ENCODE results near the gene HCLS1.
"Not testable (repeated sequence)": the region's sequence is repeated elsewhere in the genome, so short reads cannot be mapped to it uniquely, and the experiment has no call there.

Gene HCLS1

DNA sequence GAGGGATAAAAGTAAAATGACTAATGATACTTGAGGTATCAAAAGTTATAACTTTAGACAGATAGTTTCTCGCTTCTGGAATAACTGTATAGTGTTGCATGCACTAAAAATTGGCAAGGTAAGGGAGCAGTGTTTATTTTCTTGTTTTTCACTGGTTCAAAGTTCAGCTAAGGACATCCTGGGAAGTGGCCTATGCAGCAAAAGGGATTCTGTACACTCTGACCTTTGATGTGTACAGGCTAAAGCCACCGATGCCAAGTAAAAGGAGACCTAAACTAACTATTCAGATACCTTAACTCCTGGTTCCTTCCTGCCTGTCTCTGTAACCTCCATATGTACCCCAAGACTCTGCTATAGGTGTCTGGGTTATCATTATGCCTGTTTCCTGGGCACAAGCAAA is 65.9 kb downstream of the HCLS1 start:
- no peak for DNase-seq

DNA sequence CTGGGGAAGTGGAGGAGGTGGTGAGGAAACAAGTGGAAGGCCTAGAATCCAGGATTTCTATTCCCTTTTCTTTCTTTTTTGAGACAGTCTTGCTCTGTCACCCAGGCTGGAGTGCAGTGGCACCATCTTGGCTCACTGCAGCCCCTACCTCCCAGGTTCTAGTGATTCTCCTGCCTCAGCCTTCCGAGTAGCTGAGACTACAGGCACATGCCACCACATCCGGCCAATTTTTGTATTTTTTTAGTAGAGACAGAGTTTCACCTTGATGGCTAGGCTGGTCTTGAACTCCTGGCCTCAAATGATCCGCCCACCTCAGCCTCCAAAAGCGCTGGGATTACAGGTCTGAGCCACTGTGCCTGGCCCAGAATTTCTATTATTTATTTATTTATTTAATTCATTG is 66.9 kb downstream of the HCLS1 start:
- DNase-seq, result not testable (repeated sequence)

DNA sequence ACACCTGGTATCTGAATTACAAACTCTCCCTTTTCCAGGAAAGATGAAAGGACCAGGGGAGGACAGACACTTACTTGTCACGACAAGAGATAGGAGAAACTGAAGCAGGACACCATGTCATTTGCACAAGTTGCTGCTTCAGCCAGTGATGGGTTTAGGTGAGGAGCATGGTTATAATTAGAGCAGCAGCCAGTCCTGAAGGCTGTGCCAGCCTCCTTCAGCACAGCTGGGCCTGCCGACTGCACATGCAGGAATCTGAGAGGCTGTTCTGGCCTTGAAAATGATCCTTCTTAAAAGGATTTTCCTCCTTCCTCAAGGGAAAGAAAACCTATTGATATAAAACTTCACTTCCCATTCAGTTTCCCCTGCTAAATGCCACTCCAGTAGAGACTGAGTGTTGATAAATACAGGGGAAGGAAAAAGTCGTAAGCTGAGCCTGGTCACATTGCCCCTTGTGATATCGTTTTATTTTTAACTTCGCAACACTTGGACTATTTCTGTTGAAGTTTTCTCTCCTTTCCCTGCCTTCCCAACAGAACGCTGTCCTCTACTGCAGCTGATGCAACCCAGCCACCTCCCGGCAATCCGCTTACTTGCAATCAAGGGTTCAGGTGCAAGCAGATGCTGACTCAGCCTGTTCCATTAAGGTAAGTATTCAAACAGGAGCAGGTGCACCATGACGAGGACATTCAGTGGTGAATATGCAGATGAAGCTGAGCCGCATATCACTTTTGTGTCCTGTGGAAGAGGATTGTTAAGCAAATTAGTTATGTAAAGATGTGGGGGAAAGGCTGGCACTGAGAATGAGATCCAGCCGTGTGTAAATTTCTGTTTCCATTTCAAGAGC is 67.6 kb downstream of the HCLS1 start, which contains the start of gene FBXO40:
Gene FBXO40, plus strand, starts transcription at position 524 of the 847 bp plus-strand sequence. CDS start 27,197 bp downstream, outside the sequence.
- DNase-seq, result no peak

DNA sequence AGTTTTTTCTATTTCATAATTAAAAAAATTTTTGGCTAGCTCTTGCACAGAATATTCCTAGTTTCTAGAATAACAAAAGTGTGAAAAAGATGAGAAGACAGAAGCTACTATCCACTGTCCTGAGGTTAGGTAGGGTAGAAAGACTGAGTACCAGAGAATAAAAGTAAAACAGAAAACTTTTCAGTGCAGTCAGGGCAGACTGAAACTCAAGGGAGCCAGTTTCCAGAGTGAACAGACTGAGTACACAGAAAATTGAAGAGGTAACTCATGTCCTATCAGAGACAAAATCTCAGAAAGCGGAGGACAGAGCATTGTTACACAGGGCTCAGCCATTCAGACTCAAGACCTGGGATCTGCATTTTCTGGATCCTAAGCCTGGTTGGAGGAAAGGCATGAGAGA is 76.3 kb downstream of the HCLS1 start:
- no peak for DNase-seq

DNA sequence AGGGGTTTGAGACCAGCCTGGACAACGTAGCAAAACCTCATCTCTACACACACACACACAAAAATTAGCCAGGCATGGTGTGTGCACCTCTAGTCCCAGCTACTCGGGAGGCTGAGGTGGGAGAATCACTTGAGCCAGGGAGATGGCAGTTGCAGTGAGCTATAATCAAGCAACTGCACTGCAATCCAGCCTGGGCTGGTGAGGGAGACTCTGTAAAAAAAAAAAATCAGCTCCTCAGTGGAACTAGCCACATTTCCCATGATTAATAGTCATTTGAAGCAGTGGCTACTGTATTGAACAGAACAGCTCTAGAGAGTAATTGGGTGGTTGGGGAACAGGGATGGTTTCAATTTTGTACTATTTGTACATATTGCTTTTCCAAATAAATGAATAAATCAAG is 79.0 kb downstream of the HCLS1 start:
- no peak for DNase-seq

Measured in fibroblast of skin of right biceps (primary cell).